COLO668 (cell line): ENCODE data around the gene DYNLL2.
"Not testable (repeated sequence)": the region's sequence is repeated elsewhere in the genome, so short reads cannot be mapped to it uniquely, and the experiment has no call there.

ENCODE experiments used
- DNase-seq: peaks from one replicate; lab custom pipeline; 2025; ENCODE audit not compliant: unreplicated experiment; lab: John Stamatoyannopoulos, UW

The DYNLL2 gene

DNA sequence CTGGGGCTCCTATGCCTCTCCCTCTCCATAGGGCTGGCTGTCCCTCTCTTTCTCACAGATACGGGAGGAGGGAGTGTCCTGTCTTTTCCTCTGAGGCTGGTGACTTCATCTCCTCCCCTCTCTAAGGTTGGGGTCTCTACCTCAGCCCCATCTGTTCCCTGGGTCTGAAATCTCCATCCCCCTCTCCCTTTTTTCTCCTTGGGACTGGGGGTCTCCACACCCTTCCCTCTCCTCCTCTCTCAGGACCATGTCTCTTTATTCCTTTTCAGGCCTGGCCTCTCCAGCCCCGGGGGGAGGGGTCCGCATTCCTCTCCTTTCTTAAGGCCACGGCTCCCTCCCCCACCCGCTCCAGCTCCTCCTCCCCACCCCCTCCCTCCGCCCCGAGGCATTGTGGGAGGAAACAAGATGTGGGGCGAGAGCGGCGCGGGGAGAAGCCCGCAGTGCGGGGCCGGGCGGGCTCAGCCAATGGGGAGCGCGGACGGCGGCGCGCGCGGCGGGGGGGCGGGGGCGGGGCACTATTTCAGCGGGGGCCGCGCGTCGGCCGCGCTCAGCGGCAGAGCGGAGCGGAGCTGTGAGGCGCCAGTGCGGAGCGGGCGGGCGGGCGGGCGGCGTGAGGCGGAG is at the start of gene DYNLL2:
DYNLL2 (plus strand) TSS at position 550 of the 621 bp plus-strand sequence. CDS start 3,672 bp downstream, outside the sequence.
- peak; percentile 85 for DNase-seq

DNA sequence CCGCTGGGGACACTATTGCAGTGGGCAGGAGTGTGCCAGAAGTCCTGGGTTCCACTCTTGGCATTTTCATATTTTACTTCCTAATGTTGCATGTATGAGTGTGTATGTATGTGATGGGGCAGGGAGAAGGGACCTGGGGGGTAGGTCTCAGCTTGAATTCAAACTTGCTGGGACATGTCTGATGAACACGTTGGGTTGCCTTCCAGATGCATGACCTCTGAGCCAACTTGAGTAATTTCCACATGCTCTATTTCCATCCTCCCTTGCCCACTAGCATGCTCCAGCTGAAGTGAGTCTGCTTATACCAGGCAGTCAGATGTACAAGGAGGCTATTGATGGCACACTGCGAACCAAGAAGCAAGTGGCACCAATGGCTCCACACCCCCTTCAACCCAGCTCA is 43.2 kb upstream of the DYNLL2 start:
- DNase-seq, result no peak

DNA sequence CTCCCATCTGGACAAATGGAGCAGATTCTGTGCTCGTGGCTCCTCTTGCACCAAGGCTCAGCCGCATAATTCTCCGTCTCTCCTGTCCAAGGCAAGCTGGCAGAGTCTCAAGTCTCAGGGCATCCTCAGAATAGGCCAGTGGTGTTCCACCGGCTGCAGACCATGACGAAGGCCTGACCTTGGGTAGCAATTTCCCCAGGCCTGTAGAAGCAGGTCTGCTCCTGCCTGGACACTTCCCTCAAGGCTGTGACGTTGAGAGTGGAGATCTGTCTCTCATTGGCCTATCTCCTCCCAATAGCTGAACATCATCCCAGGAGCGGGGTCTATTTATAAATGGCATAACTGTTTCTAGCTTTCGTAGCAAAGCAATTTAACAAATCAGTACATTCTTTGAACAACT is 42.8 kb upstream of the DYNLL2 start:
- DNase-seq, result no peak

DNA sequence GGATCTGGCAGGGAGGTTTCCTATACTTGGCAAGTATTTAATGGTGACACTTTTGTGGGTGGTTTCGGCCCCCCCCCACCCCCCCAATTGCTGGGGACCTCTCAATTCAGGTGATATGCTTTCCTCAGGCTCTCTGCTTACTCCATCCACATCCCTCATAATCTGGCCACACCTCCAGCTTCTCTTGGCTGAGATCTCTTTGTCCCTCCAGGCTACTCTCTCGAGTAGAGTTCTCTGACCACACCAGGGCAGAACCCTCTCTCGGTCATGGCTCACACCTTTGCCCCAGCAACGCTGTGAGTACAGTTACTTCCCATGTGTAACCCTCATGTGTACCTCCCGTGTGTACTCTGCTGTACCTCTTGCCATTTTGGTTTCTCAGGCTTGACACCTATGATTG is 42.1 kb upstream of the DYNLL2 start:
- DNase-seq, result no peak

DNA sequence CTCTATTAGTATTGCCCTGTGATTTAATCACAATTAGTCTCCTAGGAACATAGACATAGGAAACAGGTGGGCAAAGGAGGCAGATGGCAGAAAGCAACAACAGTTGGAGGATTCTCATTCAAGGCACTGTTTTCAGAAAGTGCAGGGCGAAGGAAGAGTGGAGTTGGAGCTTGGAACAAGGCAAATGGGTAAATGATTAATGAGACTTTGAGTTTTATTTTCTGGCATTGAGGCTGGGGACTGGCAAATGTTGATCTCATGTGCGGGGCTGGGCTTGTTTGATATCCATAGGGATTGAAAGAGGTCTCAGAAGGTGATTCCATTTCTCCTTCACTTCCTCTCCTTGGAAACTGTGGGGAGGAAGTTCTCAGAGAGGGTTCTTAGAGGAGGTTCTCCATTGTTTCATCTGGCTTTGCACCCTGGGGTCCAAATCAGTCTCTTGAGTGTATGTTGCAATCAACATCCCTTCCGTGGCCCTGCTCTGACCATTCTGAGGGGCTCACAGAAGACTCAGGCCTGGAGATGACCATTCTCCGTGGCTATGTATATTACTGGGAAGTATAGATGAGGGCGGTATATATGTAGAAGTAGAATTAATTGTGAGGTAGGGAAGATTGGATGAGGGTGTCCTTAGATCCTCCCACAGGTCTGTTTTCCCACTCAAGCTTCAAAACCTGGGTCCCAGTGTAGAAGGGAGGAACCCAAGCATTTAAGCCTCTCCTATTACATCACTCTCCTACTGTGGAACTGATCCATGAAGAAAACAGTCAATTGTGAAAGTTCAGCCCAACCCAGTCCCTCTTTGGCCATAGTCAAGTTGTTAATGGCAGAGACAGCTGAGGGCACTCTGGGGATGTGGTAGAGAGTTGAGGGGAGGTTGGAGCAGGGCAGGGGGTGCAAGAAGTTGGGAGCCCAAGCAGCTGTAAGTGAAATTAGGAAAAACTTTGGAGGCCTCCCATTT is 39.7 kb upstream of the DYNLL2 start:
- no peak for DNase-seq

DNA sequence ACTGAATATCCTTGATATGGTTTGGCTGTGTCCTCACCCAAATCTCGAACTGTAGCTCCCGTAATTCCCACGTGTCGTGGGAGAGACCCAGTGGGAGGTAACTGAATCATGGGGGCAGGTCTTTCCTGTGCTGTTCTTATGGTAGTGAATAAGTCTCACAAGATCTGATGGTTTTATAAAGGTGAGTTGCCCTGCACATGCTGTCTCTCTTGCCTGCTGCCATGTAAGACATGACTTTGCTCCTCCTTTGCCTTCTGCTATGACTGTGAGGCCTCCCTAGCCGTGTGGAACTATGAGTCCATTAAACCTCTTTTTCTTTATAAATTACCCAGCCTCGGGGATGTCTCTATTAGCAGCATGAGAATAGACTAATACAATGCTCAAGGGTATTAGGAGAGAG is 39.0 kb upstream of the DYNLL2 start:
- DNase-seq, result not testable (repeated sequence)

DNA sequence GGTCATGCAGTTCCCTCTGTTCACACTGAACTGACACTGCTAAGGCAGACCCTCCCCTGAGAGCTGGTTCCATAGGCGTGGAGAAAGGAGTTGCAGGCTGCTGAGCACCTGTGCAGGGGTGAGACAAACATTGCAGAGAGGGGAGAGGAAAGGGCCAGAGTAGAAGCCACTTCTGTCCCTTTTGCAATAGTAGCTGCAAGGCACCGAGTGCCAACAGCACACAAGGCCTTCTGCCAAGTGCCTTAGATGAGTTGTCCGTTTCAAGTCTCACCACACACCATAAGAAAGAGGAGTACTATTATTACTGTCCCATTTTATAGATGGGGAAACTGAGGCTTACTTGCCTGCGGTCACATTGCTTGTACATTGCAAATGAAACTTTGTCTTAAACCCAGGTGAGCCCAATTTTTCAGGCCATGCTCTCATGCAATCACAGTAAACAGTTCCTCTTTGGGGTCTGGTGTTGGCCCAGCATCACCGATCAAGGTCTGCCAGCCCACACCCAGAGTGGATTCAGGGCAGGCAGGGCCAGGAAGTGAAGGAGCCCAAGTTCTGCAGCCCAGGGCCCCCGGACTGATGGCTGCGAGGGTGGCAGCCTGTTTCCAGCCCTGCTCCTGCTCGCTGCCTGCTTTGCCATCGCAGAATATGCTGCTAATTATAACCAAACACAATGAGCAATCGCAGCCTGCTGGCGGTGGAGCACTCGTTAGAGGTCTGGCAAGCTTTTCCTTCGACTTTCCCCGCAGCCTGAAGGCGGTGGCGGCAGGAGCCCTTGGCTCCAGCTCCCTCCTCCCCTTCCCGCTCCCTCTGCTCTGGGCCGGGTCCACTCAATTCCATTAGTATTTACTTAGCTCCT is 36.8 kb upstream of the DYNLL2 start:
- DNase-seq, result no peak

DNA sequence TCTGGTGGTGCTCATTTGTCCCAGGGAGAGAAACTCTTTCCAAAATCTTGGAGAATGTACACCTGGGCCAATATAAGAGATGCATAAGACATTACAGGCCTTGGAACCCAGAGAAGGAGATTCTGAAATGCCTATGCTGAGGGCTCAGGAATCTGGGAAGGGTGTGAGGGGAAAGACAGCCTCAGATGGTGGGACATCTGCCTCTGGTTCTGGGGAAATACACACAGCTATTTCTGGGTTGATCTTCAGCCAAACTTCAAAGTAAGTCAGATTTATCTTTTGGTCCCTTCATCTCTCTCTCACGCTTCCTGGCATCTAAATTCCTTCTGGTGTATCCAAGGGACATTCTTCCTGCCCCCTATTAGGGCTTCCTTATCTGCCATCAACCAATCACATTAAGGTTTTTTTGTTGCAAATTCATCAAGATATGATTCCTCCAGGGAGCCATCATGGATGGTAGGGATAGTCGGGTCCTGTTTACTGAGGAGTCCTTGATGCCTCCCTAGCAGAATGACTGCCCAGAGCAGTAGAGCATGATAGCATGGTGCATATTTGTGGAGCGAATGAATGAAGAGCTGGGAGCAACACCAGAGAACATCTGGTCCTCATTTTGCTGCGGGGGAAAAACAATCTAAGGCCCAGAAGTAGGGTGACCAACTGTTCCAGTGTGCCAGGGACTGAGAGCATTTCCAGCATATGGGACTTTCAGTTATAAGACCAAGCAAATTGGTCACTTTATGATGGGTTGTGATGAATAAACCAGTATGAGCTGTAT is 35.7 kb upstream of the DYNLL2 start:
- DNase-seq, result no peak

DNA sequence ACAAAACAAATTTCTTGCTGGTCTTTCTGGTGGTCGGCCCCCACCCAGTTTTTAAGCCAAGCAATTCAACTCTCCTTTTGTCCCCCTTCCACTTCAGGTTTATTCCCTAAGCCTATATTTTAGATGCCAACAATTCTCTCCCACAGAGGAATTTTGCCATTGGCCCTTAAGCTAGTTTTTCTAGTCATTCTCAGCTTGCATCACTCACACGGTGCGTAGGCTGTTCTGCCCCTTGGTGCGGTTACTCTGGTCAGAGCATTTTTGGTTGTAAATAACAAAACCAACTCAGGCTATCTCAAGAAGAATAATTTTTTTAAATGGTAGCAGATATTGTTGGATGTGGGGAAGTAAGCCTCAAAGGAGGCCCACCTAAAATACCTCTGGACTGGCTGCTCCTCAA is 33.7 kb upstream of the DYNLL2 start:
- no peak for DNase-seq

DNA sequence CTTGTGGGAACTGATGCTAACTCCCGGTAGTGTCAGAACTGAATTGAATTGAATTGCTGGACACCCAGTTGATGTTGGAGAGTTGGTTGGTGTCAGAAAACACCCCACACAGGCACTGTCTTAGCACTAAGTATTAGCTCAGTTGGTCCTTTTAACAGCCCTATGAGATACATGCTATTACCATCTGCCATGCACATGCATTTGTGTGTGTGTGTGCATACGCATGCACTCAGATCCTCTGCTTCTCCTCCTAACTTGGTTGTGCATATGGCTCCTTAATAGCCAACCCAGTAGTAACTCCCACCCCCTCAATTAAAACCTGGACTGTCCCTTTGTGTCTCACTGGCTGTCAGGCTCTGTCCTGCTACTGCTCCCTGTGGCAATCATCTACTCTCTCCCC is 32.3 kb upstream of the DYNLL2 start:
- DNase-seq, result no peak

DNA sequence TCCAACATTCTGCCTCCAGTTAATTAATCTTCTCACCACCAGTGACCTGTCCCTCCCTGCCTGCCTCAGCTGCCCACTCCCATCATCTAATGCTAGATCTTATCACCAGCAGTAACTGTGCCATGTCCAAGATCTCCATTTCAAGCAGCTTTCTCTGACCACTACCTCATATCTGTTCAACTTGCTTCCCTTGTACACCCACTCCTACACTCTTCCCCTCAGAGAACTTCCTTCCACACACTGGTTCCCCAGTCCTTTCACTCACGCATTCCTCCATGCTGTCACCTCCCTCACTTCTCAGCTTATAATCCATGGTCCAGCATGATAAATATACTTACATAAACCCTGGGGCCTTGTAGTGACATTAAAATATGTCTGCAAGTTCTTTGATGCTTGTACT is 31.8 kb upstream of the DYNLL2 start:
- no peak for DNase-seq

DNA sequence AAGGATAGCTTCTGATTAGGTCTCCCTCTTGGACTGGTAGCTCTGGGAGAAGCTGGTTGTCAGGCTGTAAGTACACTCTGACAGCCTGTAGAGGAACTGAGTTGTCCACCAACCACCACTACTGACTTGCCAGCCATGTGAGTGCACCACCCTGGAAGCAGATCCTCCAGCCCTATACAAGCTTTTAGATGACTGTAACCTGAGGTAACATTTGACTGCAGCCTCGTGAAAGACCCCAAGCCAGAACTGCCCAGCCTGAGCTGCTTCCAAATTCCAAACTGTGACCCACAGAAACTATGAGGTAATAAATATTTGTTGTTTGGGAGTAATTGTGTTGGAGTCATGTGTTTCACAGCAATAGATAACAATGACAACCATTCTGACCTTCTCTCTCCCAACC is 30.8 kb upstream of the DYNLL2 start:
- no peak for DNase-seq

DNA sequence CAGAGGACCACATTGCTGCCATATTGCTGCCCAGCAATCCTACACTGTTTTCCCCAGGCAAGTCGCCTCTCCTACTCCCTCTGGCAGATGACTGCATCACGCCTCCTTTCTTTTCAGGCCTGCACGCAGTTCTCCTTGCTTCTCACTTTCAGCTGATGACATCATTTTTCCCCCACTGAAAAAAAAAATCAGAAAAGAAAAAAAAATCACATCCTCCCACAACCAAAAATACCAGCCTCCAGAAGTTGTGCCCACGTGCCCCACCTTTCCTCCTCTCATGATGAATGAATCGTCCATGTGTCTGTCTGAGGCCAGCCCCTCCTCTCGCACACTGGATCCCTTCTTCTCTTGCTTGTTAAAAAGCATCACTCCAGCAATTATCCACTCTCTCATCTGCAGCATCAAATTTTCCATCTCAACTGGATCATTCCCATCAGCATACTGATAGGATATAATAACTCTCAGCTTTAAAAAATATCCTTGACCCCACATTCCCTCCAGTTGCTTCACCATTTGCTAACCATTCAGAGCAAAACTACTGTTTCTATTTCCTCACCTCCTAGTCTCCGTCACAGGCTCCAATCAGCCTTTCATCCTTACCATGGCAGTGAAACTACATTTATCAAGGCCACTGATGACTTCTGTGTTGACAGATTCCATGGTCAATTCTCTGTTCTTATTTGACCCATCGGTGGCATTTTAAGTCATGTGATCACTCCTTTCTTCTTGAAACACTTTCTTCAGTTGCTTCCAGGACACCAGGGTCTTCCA is 30.1 kb upstream of the DYNLL2 start:
- no peak for DNase-seq

DNA sequence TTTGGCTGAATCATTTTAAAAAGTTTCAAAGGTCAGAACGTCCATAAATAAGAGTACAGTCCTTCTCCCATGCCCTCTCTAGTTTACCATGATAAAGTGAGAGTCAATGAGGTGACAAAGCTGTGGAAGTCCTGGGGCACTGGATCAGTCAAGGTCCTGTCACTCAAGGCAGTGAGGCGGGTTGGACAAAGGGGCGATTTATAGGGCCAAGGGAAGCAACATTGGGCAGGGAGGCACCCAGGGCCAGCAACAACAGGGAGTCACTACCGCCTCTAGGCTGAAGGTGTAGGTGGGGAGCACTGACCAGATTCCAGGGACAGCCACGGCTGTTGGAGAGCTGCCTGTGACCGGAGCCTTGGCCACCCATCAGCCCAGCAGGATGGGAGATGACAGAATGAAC is 28.6 kb upstream of the DYNLL2 start:
- DNase-seq, result no peak

DNA sequence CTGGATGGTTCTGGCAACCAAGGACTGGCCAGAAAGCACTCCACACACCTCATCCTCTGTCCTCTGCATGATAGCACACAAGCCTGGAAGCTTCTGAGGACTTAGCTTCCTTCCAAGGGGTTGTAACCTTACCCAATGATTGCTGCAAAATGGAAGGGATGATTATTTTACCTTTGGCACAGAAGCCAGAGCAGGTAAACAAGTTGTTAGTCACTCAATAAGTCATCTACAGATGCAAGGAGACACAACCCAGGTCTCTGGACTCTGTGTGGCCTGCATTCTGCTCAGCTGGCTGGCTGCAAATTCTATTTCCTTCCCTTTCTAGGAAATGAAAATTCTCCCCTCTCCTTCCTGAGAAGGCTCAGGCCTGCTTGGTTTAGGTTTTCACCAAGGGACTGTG is 26.7 kb upstream of the DYNLL2 start:
- no peak for DNase-seq

DNA sequence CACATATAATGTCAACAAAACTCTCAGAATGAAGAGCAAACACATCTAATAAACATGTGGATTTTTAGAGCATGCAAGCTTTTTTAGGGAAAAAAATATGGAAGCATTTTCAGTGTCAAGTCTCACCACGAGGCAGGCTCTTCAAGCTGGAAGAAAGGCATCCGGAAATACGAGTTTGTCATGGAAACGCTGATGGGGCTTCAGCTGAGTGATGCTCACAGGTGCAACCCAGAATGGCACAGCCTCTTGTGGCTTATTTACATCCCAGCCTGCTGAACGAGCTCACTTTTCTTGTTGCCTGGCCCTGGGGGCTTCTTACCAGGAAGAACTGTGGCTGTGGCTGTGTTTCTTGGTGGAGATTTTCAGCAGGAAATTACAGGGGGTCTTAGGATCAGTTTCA is 24.1 kb upstream of the DYNLL2 start:
- no peak for DNase-seq

DNA sequence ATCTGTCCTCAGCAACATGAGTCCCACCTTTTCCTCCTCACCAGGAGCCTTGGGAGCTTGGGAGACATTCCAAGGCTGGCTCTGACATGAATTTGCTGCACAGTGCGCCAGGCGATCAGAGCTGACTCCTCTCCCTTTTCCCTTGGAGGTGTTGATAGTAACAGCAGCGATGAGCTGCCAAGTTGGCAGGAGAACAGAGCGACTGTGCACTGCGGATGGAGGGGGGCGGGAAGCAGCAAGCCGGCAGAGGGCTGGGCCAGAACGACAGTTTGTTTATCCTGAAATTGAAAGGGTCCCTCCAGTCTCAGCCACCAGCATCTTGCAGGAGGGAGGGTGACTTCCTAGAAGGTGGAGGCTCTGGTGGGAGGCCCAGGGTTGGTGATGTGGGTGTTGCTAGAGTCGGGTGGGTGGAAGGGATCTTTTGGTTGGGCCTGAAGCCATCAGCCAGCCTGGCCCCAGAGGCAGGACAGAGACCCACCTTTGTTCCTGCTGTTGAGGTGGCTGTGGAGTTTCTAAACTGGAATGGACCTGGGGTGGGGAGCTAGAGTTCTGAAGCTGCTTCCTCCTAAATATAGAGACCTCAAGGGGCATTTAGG is 22.5 kb upstream of the DYNLL2 start:
- DNase-seq, result no peak

DNA sequence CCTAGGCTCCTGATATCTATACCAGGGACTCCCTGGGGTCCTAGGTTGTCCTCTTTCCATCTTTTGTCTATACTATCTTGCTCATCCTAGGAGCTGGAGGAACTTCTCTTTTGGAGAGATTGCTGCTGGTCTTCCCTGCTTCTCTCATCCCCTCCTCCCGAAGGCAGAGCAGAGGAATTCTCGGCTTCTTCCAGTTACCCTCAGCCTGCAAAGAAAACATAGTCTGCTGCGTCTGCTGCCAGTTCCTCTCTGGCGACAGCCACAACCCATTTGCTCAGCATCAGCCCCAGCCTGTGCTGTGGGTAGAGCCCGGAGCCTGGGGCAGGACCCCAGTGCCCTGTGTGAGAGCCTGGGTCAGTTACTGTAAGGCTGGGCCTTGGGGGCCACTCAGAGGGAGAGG is 21.5 kb upstream of the DYNLL2 start:
- DNase-seq, result no peak

DNA sequence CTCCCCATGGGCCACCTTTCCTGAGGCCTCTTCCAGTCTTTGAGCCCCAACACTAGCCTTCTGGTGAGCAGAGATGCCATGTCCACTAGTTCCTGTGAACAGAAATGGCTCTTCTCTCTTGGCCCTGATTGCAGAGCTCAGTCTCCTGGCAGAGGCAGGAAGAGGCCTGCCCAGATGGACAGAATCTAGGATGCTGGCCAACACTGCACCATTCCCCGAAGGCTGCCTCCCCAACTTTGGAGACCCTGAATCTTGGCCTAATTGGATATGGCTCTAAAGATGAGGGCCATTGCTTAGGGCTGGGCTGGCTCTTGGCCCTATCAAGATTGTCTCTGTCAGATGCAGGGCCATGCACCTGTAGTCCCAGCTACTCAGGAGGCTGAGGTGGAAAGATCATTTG is 18.0 kb upstream of the DYNLL2 start:
- no peak for DNase-seq

DNA sequence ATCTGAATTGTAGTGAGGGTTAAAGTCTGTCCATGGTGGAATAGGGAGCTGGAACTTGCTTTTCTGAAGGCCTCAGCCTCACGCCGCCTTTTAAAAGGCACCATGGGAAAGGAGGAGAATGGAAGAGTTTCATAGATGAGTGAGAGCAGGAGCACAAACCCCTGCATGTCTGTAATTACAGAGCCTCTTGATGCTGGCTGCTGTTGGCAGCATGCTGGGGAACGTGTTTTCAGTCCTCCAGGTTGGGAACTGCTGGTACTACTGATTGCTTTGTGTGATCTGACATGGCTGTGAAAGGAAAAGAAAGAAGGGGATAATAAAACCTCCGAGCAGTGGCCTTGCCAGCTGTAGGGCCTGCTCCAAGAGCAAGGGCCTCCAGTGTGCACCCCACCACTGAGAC is 16.8 kb upstream of the DYNLL2 start:
- DNase-seq, result no peak
